Body of pancreas (tissue), 4 donors: ENCODE data around the gene MRPL24. TPM values are rescaled to one million over a fixed set of nuclear protein-coding genes. Genes with fewer than 3 reads are reported as not detected.
A peak's percentile ranks its signal among the peaks of the same experiment; 100 is the strongest.

ENCODE experiments used
- ATAC-seq: fragments of 150-250 bp; one replicate; pipeline ENCODE4 v1.9.1; 2016
- DNase-seq, 4 donors: peaks; one replicate each; pipeline ENCODE4 v3.0.0-alpha.2; 2019
- H3K27ac ChIP-seq, 4 donors: fragments of 200-600 bp; sonication (generic); 1 replicate in 3 of 4; 2 replicates in 1 of 4; pipeline versions ENCODE4 v1.5.1 to v1.6.1; 2016 to 2019; ENCODE audit warnings: mild to moderate bottlenecking in 1 of 4, mixed read lengths in 1 of 4, moderate library complexity in 1 of 4
- H3K27me3 ChIP-seq, 2 donors: fragments of 200-600 bp; sonication (generic); one replicate each; pipeline ENCODE4 v1.6.0; 2016; ENCODE audit warnings: mild to moderate bottlenecking in 1 of 2
- H3K36me3 ChIP-seq, 2 donors: fragments of 200-600 bp; sonication (generic); replicated peaks in 1 of 2; 2 replicates each; pipeline ENCODE4 v1.5.1; 2016; ENCODE audit warnings: low read depth in 2 of 2; ENCODE audit not compliant: insufficient read depth in 1 of 2
- H3K4me1 ChIP-seq: fragments of 200-600 bp; sonication (generic); one replicate; pipeline ENCODE4 v1.6.0; 2016
- H3K4me3 ChIP-seq, 2 donors: fragments of 200-600 bp; sonication (generic); 1 replicate in 1 of 2; 2 replicates in 1 of 2; pipeline ENCODE4 v1.5.1; 2016 to 2019
- H3K9me3 ChIP-seq, 3 donors: fragments of 200-600 bp; sonication (generic); 1 replicate in 2 of 3; 2 replicates in 1 of 3; pipeline ENCODE4 v1.5.1; 2016
- POLR2A ChIP-seq, 3 donors: fragments of 450-650 bp; IDR thresholded peaks; one replicate each; pipeline ENCODE4 v1.6.1; 2016; ENCODE audit warnings: antibody characterized with exemption in 3 of 3, mild to moderate bottlenecking in 2 of 3
- WGBS, 2 donors: methylation state at CpG; one replicate each; pipeline ENCODE4 v1.1.5; 2017; 5-methylcytosine and 5-hydroxymethylcytosine counted together
- intact Hi-C: fragments of 100-400 bp; cut with DNase I; formaldehyde crosslinking; loops from one replicate; pipeline ENCODE4 v1.15.1; 2023
- total RNA-seq, 2 donors: library from RNA; depleted of rRNA; stranded (reverse); fragments of >200 nt; gene quantifications; one replicate each; pipeline ENCODE4 v1.1.0, GENCODE V29; 2016
- TF ChIP-seq, protein P1 (sequence below), 7 experiments: fragments of 450-650 bp in 4 of 7; fragments of 200-600 bp in 3 of 7; sonication (generic) in 3 of 7; IDR thresholded peaks; one replicate each; pipeline ENCODE4 v1.5.1; 2016 to 2019; ENCODE audit warnings: antibody characterized with exemption in 7 of 7

The MRPL24 gene
- total RNA-seq, 2 donors from 2014 or later, result 25.2 to 62.0 TPM

DNA sequence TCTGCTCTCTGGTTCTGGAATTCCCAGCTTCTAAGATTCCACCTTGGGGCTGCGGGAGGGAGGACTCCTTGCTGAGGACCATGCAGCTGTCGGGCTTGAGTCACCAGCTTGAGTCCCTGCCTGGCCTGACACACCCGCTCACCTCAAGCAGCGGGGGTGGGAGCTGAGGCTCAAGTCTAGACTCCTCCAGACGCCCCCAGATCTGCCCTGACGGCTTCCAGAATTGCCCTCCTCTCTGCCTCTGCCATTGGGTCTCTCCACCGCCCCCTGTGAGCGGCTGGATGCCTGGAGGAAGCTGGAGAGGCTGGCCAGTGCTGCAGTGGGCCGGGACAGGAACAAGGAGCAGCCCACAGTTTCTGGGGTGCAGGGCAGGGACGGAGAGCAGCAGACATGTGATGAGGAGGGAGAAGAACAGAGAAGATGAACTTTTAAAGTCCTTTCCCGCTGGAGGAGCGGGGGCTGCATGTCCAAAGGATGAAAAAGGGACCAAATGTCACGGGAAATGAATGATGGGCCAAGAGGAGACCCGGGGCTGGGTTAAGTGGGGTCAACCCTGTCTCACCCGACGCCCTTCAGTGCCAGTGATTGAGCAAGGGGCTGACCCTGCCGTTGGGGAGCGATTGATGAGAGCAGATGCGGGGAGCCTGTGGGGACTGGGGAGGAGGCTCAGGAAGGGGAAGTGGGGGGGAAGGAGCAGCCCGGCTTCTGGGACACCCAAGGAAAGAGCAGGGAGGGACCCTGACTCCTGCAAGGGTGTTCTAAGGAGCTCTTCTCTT is 49.0 kb downstream of the MRPL24 start:
- WGBS, 2 donors, result 56 to 66% methylated on average over 19 of the region's 20 CpGs
- no peaks in the 10 kb centered on the region for H3K27me3 ChIP-seq

DNA sequence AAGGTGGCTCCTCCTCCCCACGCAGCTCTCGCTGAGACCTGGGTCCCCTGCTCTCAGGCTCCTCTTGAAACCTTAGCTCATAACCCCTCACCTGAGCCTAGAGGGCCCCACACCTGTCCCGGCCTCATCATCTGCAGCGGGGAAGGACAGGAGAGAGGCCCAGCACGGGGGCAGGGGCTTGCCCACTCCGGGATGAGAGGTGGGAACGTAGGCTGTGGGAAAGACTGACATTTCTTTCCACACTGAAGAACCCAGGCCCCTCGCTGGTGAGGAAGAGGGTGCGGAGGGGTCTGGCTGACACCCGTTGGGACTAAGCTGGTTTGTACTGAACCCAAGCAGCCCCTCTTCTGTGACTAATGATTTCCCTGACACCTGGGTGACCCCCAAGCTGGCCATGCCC is 49.7 kb downstream of the MRPL24 start:
- no peak overlapping the region for H3K4me3 ChIP-seq
- peaks cover 30% of the 10 kb centered on the region for H3K4me1 ChIP-seq
- H3K36me3 ChIP-seq, result no peaks in the 10 kb centered on the region
- no peaks in the 10 kb centered on the region for H3K9me3 ChIP-seq
- H3K27ac ChIP-seq, result no peak overlapping the region
- DNase-seq (no peak), ATAC-seq (no peak)
- TF ChIP-seq, protein P1, sequence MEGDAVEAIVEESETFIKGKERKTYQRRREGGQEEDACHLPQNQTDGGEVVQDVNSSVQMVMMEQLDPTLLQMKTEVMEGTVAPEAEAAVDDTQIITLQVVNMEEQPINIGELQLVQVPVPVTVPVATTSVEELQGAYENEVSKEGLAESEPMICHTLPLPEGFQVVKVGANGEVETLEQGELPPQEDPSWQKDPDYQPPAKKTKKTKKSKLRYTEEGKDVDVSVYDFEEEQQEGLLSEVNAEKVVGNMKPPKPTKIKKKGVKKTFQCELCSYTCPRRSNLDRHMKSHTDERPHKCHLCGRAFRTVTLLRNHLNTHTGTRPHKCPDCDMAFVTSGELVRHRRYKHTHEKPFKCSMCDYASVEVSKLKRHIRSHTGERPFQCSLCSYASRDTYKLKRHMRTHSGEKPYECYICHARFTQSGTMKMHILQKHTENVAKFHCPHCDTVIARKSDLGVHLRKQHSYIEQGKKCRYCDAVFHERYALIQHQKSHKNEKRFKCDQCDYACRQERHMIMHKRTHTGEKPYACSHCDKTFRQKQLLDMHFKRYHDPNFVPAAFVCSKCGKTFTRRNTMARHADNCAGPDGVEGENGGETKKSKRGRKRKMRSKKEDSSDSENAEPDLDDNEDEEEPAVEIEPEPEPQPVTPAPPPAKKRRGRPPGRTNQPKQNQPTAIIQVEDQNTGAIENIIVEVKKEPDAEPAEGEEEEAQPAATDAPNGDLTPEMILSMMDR (IDR thresholded peaks at IDR 0.05), result no peak
- no peak for TF ChIP-seq POLR2A (IDR thresholded peaks at IDR 0.05)
- H3K27me3 ChIP-seq, result no peaks in the 10 kb centered on the region
- WGBS, 2 donors, result 71 to 75% methylated on average over 8 to 10 of the region's 10 CpGs
- intact Hi-C loops, result loop anchor here (10.0 kb wide), 1 partner anchor 194 kb away; no protein-coding TSS in a partner anchor

More for the DNA sequence above, 49.0 kb downstream of the MRPL24 start:
- ATAC-seq (no peak), DNase-seq (no peak)
- Histone ChIP-seq H3K9me3 (no peaks in the 10 kb centered on the region), H3K4me1 (peaks cover 30% of the 10 kb centered on the region), H3K27ac (peak overlapping the region in 1 of 4 donors; percentile 6), H3K4me3 (no peak overlapping the region), H3K36me3 (no peaks in the 10 kb centered on the region)
- intact Hi-C loops, result loop anchor here (10.0 kb wide), 1 partner anchor 193 kb away; no protein-coding TSS in a partner anchor
- TF ChIP-seq, protein P1 (IDR thresholded peaks at IDR 0.05), result no peak
- TF ChIP-seq POLR2A (IDR thresholded peaks at IDR 0.05), result no peak

DNA sequence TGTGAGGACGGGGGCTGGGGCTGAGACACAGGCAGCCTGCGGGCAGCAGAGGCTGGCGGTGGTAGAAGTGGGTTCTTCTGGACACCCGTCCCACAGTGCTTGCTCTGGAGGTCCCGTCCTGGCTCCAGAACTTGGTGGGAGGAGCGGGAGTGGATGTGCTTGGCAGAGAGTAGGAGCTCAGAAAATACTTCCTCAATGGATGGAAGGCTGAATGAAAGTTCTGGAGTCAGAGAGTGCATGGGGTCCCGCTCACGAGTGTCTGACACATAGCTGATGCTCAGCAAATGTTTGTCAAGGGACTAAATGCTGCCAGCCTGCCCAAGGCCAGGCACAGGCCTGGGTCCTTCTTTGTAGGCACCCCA is 50.2 kb downstream of the MRPL24 start:
- Histone ChIP-seq H3K27ac (no peak overlapping the region), H3K4me1 (peaks cover 30% of the 10 kb centered on the region), H3K4me3 (no peak overlapping the region), H3K27me3 (no peaks in the 10 kb centered on the region), H3K36me3 (no peaks in the 10 kb centered on the region), H3K9me3 (no peaks in the 10 kb centered on the region)
- no peak for DNase-seq
- WGBS, 2 donors, result 54 to 60% methylated on average over 8 of the region's 8 CpGs
- intact Hi-C loops, result loop anchor here (10.0 kb wide), 1 partner anchor 194 kb away; no protein-coding TSS in a partner anchor
- no peak for ATAC-seq
- TF ChIP-seq, protein P1 (IDR thresholded peaks at IDR 0.05), result no peak
- no peak for TF ChIP-seq POLR2A (IDR thresholded peaks at IDR 0.05)

- Histone ChIP-seq H3K4me1 (peaks cover 30% of the 10 kb centered on the region), H3K9me3 (no peaks in the 10 kb centered on the region), H3K36me3 (no peaks in the 10 kb centered on the region), H3K27me3 (no peaks in the 10 kb centered on the region), H3K4me3 (no peak overlapping the region), H3K27ac (no peak overlapping the region)
- WGBS, 2 donors, result 20 to 21% methylated on average over 10 of the region's 10 CpGs
- no peak for TF ChIP-seq POLR2A (IDR thresholded peaks at IDR 0.05)
- TF ChIP-seq, protein P1 (IDR thresholded peaks at IDR 0.05), result no peak
- DNase-seq (no peak), ATAC-seq (no peak)
- intact Hi-C loops, result loop anchor here (5.0 to 10.0 kb wide), 2 partner anchors 32 to 195 kb away; no protein-coding TSS in a partner anchor
These were observed 50.8 kb downstream of the MRPL24 start for GRCh38 chr1:156689953-156690674.
